MCF 10A (cell line): ENCODE results near the gene TMEM138. TPM values are rescaled to one million over a fixed set of nuclear protein-coding genes. Genes with fewer than 3 reads are reported as not detected.
A peak's percentile ranks its signal among the peaks of the same experiment; 100 is the strongest.

Experiments
- BruUV-seq: library from RNA; stranded (reverse); fragments of 400-500 nt; replicated peaks from 2 replicates; lab custom pipeline; 2021; lab: Mats Ljungman, UMichigan
- CTCF ChIA-PET: fragments of 300-600 bp; sonication (Branson Sonifier 250); formaldehyde crosslinking; extraction: SDS; loops from one replicate; lab custom pipeline; 2021; ENCODE audit warnings: antibody characterized with exemption, inconsistent platforms; lab: Yijun Ruan, JAX
- POLR2A ChIA-PET: fragments of 300-600, 350-650 bp; sonication (Branson Sonifier 250); formaldehyde crosslinking; extraction: SDS; loops from one replicate; lab custom pipeline; 2020; ENCODE audit warnings: antibody characterized with exemption, inconsistent platforms; lab: Yijun Ruan, JAX
- DNase-seq: peaks from one replicate; pipeline ENCODE4 v3.0.0-alpha.2; 2018; ENCODE audit not compliant: unreplicated experiment
- H3K27ac Mint-ChIP-seq: one replicate; pipeline ENCODE4 v1.8.0; 2022; ENCODE audit warnings: mild to moderate bottlenecking, low read depth, mixed read lengths; ENCODE audit not compliant: unreplicated experiment
- H3K27me3 Mint-ChIP-seq: one replicate; pipeline ENCODE4 v1.8.0; 2022; ENCODE audit warnings: mixed read lengths; ENCODE audit not compliant: insufficient read depth, unreplicated experiment
- H3K36me3 Mint-ChIP-seq: one replicate; pipeline ENCODE4 v1.8.0; 2022; ENCODE audit warnings: mild to moderate bottlenecking, moderate library complexity, mixed read lengths; ENCODE audit not compliant: insufficient read depth, unreplicated experiment
- H3K4me1 Mint-ChIP-seq: one replicate; pipeline ENCODE4 v1.8.0; 2022; ENCODE audit warnings: mixed read lengths; ENCODE audit not compliant: insufficient read depth, unreplicated experiment
- H3K4me3 Mint-ChIP-seq: one replicate; pipeline ENCODE4 v1.8.0; 2022; ENCODE audit warnings: mild to moderate bottlenecking, moderate library complexity, mixed read lengths; ENCODE audit not compliant: unreplicated experiment
- H3K9me3 Mint-ChIP-seq: one replicate; pipeline ENCODE4 v1.8.0; 2022; ENCODE audit warnings: mixed read lengths; ENCODE audit not compliant: unreplicated experiment
- intact Hi-C: fragments of 100-400 bp; cut with micrococcal nuclease; formaldehyde crosslinking; loops from 2 replicates; pipeline ENCODE4 v1.14.1; 2022
- total RNA-seq: library from RNA; stranded (reverse); gene quantifications from 2 replicates; pipeline ENCODE4 v1.2.3, GENCODE V29; 2022
- TF ChIP-seq, protein P1 (sequence below): fragments of 200-600 bp; IDR thresholded peaks from one replicate; pipeline ENCODE4 v1.8.0; 2022; ENCODE audit warnings: antibody characterized with exemption, mild to moderate bottlenecking; ENCODE audit not compliant: unreplicated experiment

Gene TMEM138
- total RNA-seq, 1 experiment from 2014 or later = 39.9 TPM

DNA sequence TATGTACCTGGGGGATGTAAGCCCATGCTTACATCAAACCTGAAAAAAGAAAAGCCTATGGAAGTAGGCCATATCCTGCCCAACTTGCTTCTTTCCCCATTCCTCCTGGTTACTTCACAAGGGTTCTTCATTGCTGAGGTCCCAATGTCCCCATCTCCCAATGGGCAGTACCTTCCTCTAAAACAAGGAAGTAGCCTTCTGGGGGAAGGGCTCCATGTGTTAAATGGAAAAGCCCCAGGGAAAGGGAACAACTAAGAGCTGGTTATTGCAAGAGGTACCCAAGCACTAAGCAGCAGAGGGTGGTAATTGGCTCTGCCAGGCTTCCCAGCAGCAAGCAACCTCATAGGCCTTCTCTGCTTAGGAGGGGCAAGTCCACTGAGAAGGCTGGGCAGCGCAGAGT lies 41.5 kb downstream of the TMEM138 start:
- H3K4me1 Mint-ChIP-seq = no peaks in the 10 kb centered on the region
- no peak for DNase-seq
- H3K4me3 Mint-ChIP-seq = no peak overlapping the region
- TF ChIP-seq, protein P1, sequence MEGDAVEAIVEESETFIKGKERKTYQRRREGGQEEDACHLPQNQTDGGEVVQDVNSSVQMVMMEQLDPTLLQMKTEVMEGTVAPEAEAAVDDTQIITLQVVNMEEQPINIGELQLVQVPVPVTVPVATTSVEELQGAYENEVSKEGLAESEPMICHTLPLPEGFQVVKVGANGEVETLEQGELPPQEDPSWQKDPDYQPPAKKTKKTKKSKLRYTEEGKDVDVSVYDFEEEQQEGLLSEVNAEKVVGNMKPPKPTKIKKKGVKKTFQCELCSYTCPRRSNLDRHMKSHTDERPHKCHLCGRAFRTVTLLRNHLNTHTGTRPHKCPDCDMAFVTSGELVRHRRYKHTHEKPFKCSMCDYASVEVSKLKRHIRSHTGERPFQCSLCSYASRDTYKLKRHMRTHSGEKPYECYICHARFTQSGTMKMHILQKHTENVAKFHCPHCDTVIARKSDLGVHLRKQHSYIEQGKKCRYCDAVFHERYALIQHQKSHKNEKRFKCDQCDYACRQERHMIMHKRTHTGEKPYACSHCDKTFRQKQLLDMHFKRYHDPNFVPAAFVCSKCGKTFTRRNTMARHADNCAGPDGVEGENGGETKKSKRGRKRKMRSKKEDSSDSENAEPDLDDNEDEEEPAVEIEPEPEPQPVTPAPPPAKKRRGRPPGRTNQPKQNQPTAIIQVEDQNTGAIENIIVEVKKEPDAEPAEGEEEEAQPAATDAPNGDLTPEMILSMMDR = no peak
- CTCF ChIA-PET = interaction anchor here (1.2 to 1.3 kb wide), 2 partner anchors 18 to 44 kb away, joined by 3 to 4 read pairs; no protein-coding TSS in a partner anchor
- no peaks in the 10 kb centered on the region for H3K27me3 Mint-ChIP-seq
- intact Hi-C loops = no loop called here
- POLR2A ChIA-PET = interaction anchor here (3.4 kb wide), 1 partner anchor 25 kb away, joined by 15 read pairs; the partner anchor contains the start of genes CPSF7 and SDHAF2
- BruUV-seq = TSS peak; percentile 26
- H3K9me3 Mint-ChIP-seq = no peaks in the 10 kb centered on the region
- peaks cover 61% of the 10 kb centered on the region for H3K36me3 Mint-ChIP-seq
- H3K27ac Mint-ChIP-seq = no peak overlapping the region

DNA sequence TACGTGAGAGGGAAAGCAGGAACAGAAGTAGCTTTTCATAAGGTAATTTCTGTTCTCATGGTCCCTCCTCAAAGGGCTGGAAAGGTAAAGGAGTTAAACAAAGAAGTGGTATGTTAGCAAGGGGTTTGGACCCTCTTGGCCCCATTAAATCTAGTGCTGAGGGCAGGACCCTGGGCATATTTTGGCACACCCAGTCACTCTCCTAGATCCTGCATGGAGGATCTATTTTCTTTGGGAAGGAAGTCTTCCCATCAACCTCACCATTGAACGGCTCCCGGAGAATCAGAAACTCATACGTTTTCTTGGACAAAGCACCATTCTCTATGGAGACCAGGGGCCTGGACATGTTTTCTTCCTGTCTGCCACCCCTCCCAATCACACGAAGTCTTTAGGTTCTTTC lies 41.9 kb downstream of the TMEM138 start:
- BruUV-seq = no TSS peak
- Mint-ChIP-seq H3K27ac (no peak overlapping the region), H3K4me3 (no peak overlapping the region), H3K36me3 (peaks cover 66% of the 10 kb centered on the region), H3K27me3 (no peaks in the 10 kb centered on the region), H3K4me1 (no peaks in the 10 kb centered on the region), H3K9me3 (no peaks in the 10 kb centered on the region)
- intact Hi-C loops = no loop called here
- ChIA-PET POLR2A (no interaction called here), CTCF (interaction anchor here (1.3 kb wide), 1 partner anchor 18 kb away, joined by 4 read pairs; no protein-coding TSS in a partner anchor)
- TF ChIP-seq, protein P1 = no peak
- DNase-seq = no peak

DNA sequence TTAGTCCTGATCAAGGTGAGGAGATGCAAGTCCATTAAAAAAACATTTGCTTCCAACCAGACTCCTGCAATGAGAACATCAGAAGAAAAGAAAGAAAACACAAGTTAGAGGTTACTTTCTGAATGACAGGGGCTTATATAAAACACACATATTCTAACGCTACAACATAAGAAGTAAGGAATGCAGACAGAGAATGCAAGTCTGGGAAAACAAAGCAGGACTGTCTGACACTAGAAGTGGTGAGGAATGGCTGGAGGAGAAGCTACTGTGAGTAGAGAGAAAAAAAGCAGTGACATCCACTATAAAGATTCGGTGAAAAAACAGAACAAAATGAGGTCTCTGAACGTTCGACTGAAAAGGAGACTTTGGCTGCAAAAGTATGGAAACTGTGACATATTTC lies 42.5 kb downstream of the TMEM138 start:
- Mint-ChIP-seq H3K4me3 (no peak overlapping the region), H3K27me3 (no peaks in the 10 kb centered on the region), H3K9me3 (no peaks in the 10 kb centered on the region), H3K27ac (no peak overlapping the region), H3K4me1 (no peaks in the 10 kb centered on the region), H3K36me3 (peaks cover 71% of the 10 kb centered on the region)
- BruUV-seq = no TSS peak
- CTCF ChIA-PET = no interaction called here
- POLR2A ChIA-PET = no interaction called here
- TF ChIP-seq, protein P1 = no peak
- no peak for DNase-seq
- intact Hi-C loops = no loop called here

DNA sequence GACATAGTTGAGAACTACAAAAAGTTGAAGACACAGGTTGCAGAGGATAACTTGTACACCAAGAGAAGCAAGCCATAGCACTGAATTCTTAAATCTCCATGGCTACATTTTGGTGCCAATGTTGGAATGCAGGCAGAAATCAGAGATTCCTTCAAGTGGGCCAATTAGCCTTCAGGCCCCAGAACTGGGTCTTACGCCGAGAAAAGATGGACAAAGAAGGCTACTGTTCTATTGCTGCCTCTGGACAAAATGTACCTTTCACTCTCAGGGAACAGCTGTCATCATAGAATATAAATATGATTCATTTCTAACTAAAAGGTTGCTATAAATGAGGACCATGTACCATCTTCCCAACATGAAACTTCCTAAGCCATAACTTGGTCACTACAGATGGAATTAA lies 43.9 kb downstream of the TMEM138 start:
- no peaks in the 10 kb centered on the region for H3K9me3 Mint-ChIP-seq
- no peak overlapping the region for H3K27ac Mint-ChIP-seq
- H3K4me1 Mint-ChIP-seq = no peaks in the 10 kb centered on the region
- CTCF ChIA-PET = interaction anchor here (0.8 kb wide), 1 partner anchor 70 kb away, joined by 5 read pairs; no protein-coding TSS in a partner anchor
- intact Hi-C loops = no loop called here
- no peak for DNase-seq
- TF ChIP-seq, protein P1 = no peak
- H3K36me3 Mint-ChIP-seq = peaks cover 85% of the 10 kb centered on the region
- H3K4me3 Mint-ChIP-seq = no peak overlapping the region
- POLR2A ChIA-PET = interaction anchor here (1.1 kb wide), 1 partner anchor 24 kb away, joined by 4 read pairs; the partner anchor contains the start of genes CPSF7 and SDHAF2
- no TSS peak for BruUV-seq
- no peaks in the 10 kb centered on the region for H3K27me3 Mint-ChIP-seq
